ENCODE data around the gene DNAJB5.
"Not testable (repeated sequence)": the region's sequence is repeated elsewhere in the genome, so short reads cannot be mapped to it uniquely, and the experiment has no call there.

Gene DNAJB5

DNA sequence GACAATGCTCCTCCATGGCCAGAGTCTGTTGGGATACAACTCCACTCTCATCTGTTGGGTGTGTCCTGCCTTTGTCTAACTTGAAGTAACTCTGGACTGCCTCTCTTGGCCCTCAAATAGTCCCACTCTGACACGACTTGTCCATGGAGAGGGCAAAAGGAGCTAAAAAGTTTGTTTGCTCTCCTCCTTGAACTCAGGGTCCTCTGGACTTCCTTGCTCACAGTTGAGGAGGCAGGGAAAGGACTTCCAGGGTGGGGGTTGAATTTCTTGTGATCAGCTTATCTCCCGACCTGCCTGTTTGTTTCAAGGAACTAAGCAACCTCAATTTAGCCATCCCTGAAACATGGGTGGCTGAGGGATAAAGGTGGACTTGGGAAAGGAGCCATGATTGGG, 11.7 kb downstream of the DNAJB5 start:
- no peak overlapping the region for H3K4me3 Mint-ChIP-seq

GRCh38 chr9:35001803-35002502, 12.4 kb downstream of the DNAJB5 start:
- H3K36me3 Mint-ChIP-seq (ENCODE audit: low read depth), result peaks cover 4% of the 10 kb centered on the region

More for the DNA sequence above, 11.7 kb downstream of the DNAJB5 start:
- Mint-ChIP-seq H3K4me1 (ENCODE audit: low read depth) (peaks cover 44% of the 10 kb centered on the region), H3K27ac (peak overlapping the region; percentile 56), H3K9me3 (no peaks in the 10 kb centered on the region), H3K27me3 (no peaks in the 10 kb centered on the region), H3K36me3 (ENCODE audit: low read depth) (peaks cover 10% of the 10 kb centered on the region)

DNA sequence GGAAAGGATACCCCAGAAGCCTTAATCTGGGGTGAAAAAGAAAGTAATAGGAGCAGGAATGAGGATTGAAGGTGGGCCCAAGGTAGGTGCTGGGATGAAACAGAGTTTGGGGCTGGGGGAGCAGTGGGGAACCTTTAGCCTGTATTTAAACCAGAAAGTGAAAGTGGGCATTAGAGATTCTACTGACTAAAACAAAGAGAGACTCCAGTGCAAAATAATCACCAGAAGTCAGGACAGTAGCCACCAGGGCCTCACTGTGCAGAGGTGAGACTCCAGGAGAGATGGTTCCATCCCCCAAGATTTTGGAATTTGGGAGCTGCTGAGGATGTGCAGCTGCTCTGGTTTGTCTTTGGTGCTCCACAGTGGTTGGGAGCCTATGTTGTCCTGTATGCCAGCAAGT, 13.1 kb downstream of the DNAJB5 start:
- no peaks in the 10 kb centered on the region for H3K27me3 Mint-ChIP-seq
- H3K4me3 Mint-ChIP-seq, result no peak overlapping the region
- H3K4me1 Mint-ChIP-seq (ENCODE audit: low read depth), result peaks cover 36% of the 10 kb centered on the region
- H3K36me3 Mint-ChIP-seq (ENCODE audit: low read depth), result no peaks in the 10 kb centered on the region
- H3K9me3 Mint-ChIP-seq, result no peaks in the 10 kb centered on the region
- H3K27ac Mint-ChIP-seq, result no peak overlapping the region

More at GRCh38 chr9:35001803-35002502, 12.4 kb downstream of the DNAJB5 start:
- H3K4me3 Mint-ChIP-seq, result no peak overlapping the region
- H3K27me3 Mint-ChIP-seq, result no peaks in the 10 kb centered on the region
- no peaks in the 10 kb centered on the region for H3K9me3 Mint-ChIP-seq
- H3K27ac Mint-ChIP-seq, result peak overlapping the region; percentile 56
- H3K4me1 Mint-ChIP-seq (ENCODE audit: low read depth), result peaks cover 41% of the 10 kb centered on the region

GRCh38 chr9:35004299-35004698, 14.8 kb downstream of the DNAJB5 start:
- H3K4me1 Mint-ChIP-seq (ENCODE audit: low read depth), result peaks cover 26% of the 10 kb centered on the region
- H3K27ac Mint-ChIP-seq; H3K9me3 Mint-ChIP-seq; H3K4me3 Mint-ChIP-seq; H3K27me3 Mint-ChIP-seq; H3K36me3 Mint-ChIP-seq (ENCODE audit: low read depth): not testable (repeated sequence)

DNA sequence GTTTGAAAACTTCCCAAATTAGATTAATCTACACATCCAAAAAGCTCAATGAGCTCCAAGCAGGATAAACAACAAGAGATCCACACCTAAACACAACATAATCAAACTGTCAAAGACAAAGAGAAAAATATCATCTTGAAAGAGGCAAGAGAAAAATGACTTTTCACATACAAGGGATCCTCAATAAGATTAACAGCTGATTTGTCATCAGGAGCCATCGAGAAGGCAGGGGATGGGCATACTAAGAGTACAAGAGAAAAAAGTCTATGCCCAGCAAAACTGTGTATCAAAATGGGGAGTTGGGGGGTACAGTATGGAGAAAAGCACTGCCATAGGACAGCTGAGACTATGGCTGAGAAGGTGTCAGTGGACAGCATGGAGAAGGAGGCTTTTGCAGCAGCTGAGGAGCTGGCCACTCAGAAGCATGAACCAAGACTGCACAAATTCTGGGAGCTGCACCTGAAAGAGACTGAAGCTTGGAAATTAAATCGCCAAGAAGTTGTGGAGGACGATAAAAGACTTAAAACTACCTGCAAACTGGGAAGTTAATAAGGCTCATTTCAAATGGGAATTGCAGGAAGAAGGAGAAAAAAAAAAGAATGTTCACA, 20.9 kb downstream of the DNAJB5 start:
- Mint-ChIP-seq H3K9me3 (peaks cover 22% of the 10 kb centered on the region), H3K4me1 (ENCODE audit: low read depth) (no peaks in the 10 kb centered on the region), H3K36me3 (ENCODE audit: low read depth) (peaks cover 32% of the 10 kb centered on the region), H3K4me3 (no peak overlapping the region), H3K27me3 (no peaks in the 10 kb centered on the region), H3K27ac (no peak overlapping the region)

DNA sequence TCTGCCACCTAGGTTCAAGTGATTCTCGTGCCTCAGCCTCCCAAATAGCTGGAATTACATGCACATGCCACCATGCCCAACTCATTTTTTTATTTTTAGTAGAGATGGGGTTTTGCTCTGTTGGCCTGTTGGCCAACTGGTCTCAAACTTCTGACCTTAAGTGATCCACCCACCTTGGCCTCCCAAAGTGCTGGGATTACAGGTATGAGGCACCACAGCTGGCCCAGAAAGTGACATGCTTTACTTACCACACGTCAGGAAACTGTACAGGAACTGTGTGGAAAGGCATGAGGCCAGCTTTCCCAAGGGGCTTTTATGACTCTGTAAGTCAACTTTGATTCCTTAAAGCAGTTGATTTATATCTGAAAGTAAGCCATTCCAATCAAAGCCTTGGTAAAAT, 25.0 kb downstream of the DNAJB5 start:
- no peaks in the 10 kb centered on the region for H3K27me3 Mint-ChIP-seq
- H3K36me3 Mint-ChIP-seq (ENCODE audit: low read depth), result peaks cover 32% of the 10 kb centered on the region

DNA sequence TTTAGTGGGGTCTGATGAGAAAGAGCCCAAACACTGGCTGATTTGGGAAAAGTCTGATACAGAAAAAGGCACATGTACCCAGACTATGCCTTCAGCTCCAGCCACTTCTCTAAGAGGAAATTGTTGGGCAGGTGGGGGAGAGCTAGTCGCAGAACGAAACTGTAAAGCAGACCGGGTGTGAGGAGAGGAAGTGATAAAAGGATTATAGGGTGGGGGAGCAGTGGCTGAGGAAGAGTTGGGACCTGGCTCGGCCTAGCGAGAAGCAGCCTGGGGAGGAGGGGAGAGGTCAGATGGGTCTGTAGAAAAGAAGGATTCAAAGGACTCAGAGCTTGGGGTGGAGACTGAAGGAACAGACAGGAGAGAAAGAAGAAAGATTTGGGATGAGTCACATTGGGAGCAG, 33.9 kb downstream of the DNAJB5 start:
- not testable (repeated sequence) for H3K4me3 Mint-ChIP-seq; H3K27me3 Mint-ChIP-seq; H3K36me3 Mint-ChIP-seq (ENCODE audit: low read depth); H3K27ac Mint-ChIP-seq; H3K4me1 Mint-ChIP-seq (ENCODE audit: low read depth); H3K9me3 Mint-ChIP-seq

More for the DNA sequence above, 25.0 kb downstream of the DNAJB5 start:
- Mint-ChIP-seq H3K4me1 (ENCODE audit: low read depth) (no peaks in the 10 kb centered on the region), H3K4me3 (no peak overlapping the region), H3K27ac (no peak overlapping the region), H3K9me3 (peaks cover 22% of the 10 kb centered on the region)

GRCh38 chr9:35026671-35027070, 37.1 kb downstream of the DNAJB5 start:
- no peak overlapping the region for H3K4me3 Mint-ChIP-seq
- no peaks in the 10 kb centered on the region for H3K27me3 Mint-ChIP-seq
- H3K36me3 Mint-ChIP-seq (ENCODE audit: low read depth), result no peaks in the 10 kb centered on the region
- H3K27ac Mint-ChIP-seq, result no peak overlapping the region
- peaks cover 4% of the 10 kb centered on the region for H3K4me1 Mint-ChIP-seq (ENCODE audit: low read depth)
- H3K9me3 Mint-ChIP-seq, result no peaks in the 10 kb centered on the region

- H3K9me3 Mint-ChIP-seq, result no peaks in the 10 kb centered on the region
- peaks cover 4% of the 10 kb centered on the region for H3K4me1 Mint-ChIP-seq (ENCODE audit: low read depth)
- H3K27ac Mint-ChIP-seq, result no peak overlapping the region
- no peaks in the 10 kb centered on the region for H3K27me3 Mint-ChIP-seq
- no peak overlapping the region for H3K4me3 Mint-ChIP-seq
- H3K36me3 Mint-ChIP-seq (ENCODE audit: low read depth), result no peaks in the 10 kb centered on the region
These were observed 37.8 kb downstream of the DNAJB5 start for GRCh38 chr9:35027374-35027773.

- no peak overlapping the region for H3K27ac Mint-ChIP-seq
- no peak overlapping the region for H3K4me3 Mint-ChIP-seq
- peaks cover 4% of the 10 kb centered on the region for H3K4me1 Mint-ChIP-seq (ENCODE audit: low read depth)
- no peaks in the 10 kb centered on the region for H3K9me3 Mint-ChIP-seq
- no peaks in the 10 kb centered on the region for H3K27me3 Mint-ChIP-seq
- H3K36me3 Mint-ChIP-seq (ENCODE audit: low read depth), result no peaks in the 10 kb centered on the region
These were observed 38.3 kb downstream of the DNAJB5 start for GRCh38 chr9:35027860-35028259.

- Mint-ChIP-seq H3K27me3 (no peaks in the 10 kb centered on the region), H3K4me1 (ENCODE audit: low read depth) (peaks cover 4% of the 10 kb centered on the region), H3K36me3 (ENCODE audit: low read depth) (no peaks in the 10 kb centered on the region), H3K27ac (no peak overlapping the region), H3K4me3 (no peak overlapping the region), H3K9me3 (no peaks in the 10 kb centered on the region)
These were observed 38.8 kb downstream of the DNAJB5 start for GRCh38 chr9:35028341-35028740.

GRCh38 chr9:35029241-35029640, 39.7 kb downstream of the DNAJB5 start:
- no peaks in the 10 kb centered on the region for H3K27me3 Mint-ChIP-seq
- no peaks in the 10 kb centered on the region for H3K9me3 Mint-ChIP-seq
- no peak overlapping the region for H3K27ac Mint-ChIP-seq
- no peaks in the 10 kb centered on the region for H3K36me3 Mint-ChIP-seq (ENCODE audit: low read depth)
- H3K4me1 Mint-ChIP-seq (ENCODE audit: low read depth), result no peaks in the 10 kb centered on the region
- H3K4me3 Mint-ChIP-seq, result no peak overlapping the region

GRCh38 chr9:35029852-35030251, 40.3 kb downstream of the DNAJB5 start:
- Mint-ChIP-seq H3K27me3 (no peaks in the 10 kb centered on the region), H3K27ac (no peak overlapping the region), H3K4me1 (ENCODE audit: low read depth) (no peaks in the 10 kb centered on the region), H3K36me3 (ENCODE audit: low read depth) (no peaks in the 10 kb centered on the region), H3K4me3 (no peak overlapping the region), H3K9me3 (no peaks in the 10 kb centered on the region)

DNA sequence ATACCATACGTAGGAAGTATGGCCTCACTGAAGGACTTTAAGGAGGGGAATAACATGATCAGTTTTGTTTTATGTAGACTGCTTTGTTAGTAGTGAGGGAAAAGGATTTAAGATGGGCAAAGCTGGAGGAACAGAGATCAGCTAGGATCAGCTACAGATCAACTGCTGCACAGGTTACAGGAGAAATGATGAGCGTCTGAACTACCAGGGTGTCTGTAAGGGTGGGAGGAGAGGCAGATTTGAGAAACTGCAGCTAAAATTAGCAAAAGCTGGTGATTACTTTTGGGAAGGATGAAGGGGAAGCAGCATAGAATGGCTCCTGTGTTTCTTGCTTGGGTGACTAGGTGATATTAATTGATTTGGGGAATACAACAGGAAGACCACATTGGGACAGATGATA, 43.6 kb downstream of the DNAJB5 start:
- Mint-ChIP-seq H3K27me3 (no peaks in the 10 kb centered on the region), H3K4me1 (ENCODE audit: low read depth) (peaks cover 9% of the 10 kb centered on the region), H3K4me3 (no peak overlapping the region), H3K27ac (no peak overlapping the region), H3K36me3 (ENCODE audit: low read depth) (no peaks in the 10 kb centered on the region), H3K9me3 (no peaks in the 10 kb centered on the region)

GRCh38 chr9:35035851-35036701, 46.5 kb downstream of the DNAJB5 start:
- Mint-ChIP-seq H3K27me3 (no peaks in the 10 kb centered on the region), H3K9me3 (no peaks in the 10 kb centered on the region), H3K4me1 (ENCODE audit: low read depth) (peaks cover 9% of the 10 kb centered on the region), H3K4me3 (peak overlapping the region; percentile 22), H3K27ac (peak overlapping the region; percentile 4), H3K36me3 (ENCODE audit: low read depth) (peaks cover 9% of the 10 kb centered on the region)
